Heart left ventricle (tissue), 13 donors: Measurements from ENCODE around the gene CTNND2.

ENCODE experiments used
- CTCF ChIP-seq, 12 donors: fragments of 200-600 bp; sonication (generic) in 4 of 12; IDR thresholded peaks; one replicate each; pipeline versions ENCODE4 v1.5.0 to v1.8.0; 2018 to 2022; ENCODE audit warnings: antibody characterized with exemption in 12 of 12, mild to moderate bottlenecking in 5 of 12
- POLR2A ChIP-seq, 2 donors: fragments of 450-650 bp; IDR thresholded peaks; one replicate each; pipeline ENCODE4 v1.6.1; 2017; ENCODE audit warnings: antibody characterized with exemption in 2 of 2, mild to moderate bottlenecking in 2 of 2, moderate library complexity in 2 of 2
- donor health status: ischemic (EF 13 %, LVEDD 7.1; RV severe dilation, severe dysfunction).
- donor health status: DM: no; HTN: yes; CAD: no.
- donor health status: DM: no; HTN: no; CAD: no.
- donor health status: ischemic (EF 25% LVEDD 6.9; RV normal size, moderate dysfunction).
- donor health status: ischemic (EF 25% LVEDD 5.7; RV mildly dilated, moderate dysfunction).
- donor health status: ischemic (EF 35%, LVEDD 5.7; RV mildly dilated, moderate dysfunction).
- donor health status: nonischemic (EF 11% LVEDD 7.7; RV severe dilation, severe dysfunction).
- donor health status: DM: yes; HTN: yes; CAD: no.
- donor health status: PGD.
- donor health status: ischemic (EF 29% LVEDD 5.4; RV normal size, mild dysfunction).
- donor health status: nonischemic (EF 23%, LVEDD 6.1; RV moderate dilation, normal function).

GRCh38 chr5:10989577-10990263 is 914.5 kb downstream of the CTNND2 start:
- TF ChIP-seq CTCF (IDR thresholded peaks at IDR 0.05) (no peak), POLR2A (IDR thresholded peaks at IDR 0.05) (no peak)
